ENCODE measurements around the gene RAB20.

Gene RAB20

DNA sequence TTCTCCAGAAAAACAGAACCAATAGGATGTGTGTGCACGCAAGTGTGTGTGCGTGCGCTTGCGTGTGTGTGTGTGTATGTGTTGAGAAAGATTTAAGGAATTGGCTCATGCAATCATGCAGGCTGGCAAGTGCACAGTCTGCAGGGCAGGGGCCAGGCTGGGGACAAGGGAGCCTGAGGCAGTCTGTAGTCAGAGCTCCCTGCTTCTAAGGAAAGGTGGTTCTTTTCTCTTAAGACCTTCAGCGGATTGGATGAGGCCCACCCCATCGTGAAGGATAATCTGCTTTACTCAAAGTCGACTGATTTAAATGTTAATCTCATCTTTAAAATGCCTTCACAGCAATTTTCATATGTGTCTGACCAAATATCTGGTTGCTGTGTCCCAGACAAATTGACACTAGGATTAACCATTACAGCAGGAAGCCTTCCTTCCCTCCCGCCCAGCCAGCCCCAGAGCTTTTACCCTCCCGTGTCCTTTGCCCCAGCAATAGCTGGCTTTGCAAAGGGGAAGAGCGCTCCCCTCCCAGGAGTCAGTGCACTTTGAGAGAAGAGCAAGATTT, 38.8 kb upstream of the RAB20 start:
- TF ChIP-seq PPARA (CRISPR knock-in tag; IDR thresholded peaks at IDR 0.05; ENCODE audit: borderline replicate concordance) (no peak), ZNF565 (CRISPR knock-in tag; conservative IDR thresholded peaks at IDR 0.05; ENCODE audit: low read depth) (no peak), ZFP3 (CRISPR knock-in tag; IDR thresholded peaks at IDR 0.05) (no peak), ZC3H10 (CRISPR knock-in tag; IDR thresholded peaks at IDR 0.05) (no peak), SNAI2 (CRISPR knock-in tag; IDR thresholded peaks at IDR 0.05) (no peak)
- ATAC-seq: no peak

DNA sequence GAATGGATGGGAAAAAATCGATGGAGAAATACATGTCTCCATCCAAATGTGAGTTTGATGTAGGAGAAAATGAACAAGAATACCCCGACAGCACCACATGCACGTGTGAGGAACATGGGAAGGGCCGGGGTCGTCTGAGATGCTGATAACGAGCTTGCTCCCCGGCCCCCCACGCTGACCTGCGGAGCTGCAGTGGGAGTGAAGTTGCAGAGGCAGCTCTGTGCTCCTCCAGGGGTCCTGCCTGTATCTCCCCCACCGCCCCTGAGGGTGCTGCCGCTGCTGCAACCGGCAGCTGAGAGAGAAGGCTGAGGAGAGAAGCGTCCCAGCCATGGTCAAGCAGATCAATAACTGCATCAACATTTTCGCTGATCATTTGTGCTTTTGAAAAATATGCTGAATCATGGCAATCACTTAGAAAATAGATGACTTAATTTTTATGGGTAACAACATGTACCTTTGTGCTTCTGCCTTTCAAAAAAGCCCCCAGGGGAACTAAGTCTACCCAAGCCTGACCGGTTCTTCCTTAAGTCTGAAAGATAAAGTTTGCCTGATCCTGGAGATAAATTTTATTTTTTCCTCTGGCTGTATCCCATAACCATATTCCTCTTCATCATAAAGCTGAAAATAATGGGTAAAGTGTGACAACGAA, 35.6 kb upstream of the RAB20 start:
- no peak for ATAC-seq
- TF ChIP-seq ZNF565 (CRISPR knock-in tag; conservative IDR thresholded peaks at IDR 0.05; ENCODE audit: low read depth): no peak
- TF ChIP-seq, protein P1, sequence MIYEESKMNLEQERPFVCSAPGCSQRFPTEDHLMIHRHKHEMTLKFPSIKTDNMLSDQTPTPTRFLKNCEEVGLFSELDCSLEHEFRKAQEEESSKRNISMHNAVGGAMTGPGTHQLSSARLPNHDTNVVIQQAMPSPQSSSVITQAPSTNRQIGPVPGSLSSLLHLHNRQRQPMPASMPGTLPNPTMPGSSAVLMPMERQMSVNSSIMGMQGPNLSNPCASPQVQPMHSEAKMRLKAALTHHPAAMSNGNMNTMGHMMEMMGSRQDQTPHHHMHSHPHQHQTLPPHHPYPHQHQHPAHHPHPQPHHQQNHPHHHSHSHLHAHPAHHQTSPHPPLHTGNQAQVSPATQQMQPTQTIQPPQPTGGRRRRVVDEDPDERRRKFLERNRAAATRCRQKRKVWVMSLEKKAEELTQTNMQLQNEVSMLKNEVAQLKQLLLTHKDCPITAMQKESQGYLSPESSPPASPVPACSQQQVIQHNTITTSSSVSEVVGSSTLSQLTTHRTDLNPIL (CRISPR knock-in tag; IDR thresholded peaks at IDR 0.05; ENCODE audit: low read depth): no peak
- no peak for TF ChIP-seq ISL1 (CRISPR knock-in tag; IDR thresholded peaks at IDR 0.05)
- no peak for TF ChIP-seq CSDC2 (CRISPR knock-in tag; IDR thresholded peaks at IDR 0.05)
- no peak for TF ChIP-seq ARNTL (CRISPR knock-in tag; IDR thresholded peaks at IDR 0.05; ENCODE audit: borderline replicate concordance, low read depth)
- no peak for TF ChIP-seq ESRRG (CRISPR knock-in tag; IDR thresholded peaks at IDR 0.05)
- TF ChIP-seq ZC3H10 (CRISPR knock-in tag; IDR thresholded peaks at IDR 0.05): no peak
- no peak for TF ChIP-seq TOX (CRISPR knock-in tag; IDR thresholded peaks at IDR 0.05; ENCODE audit: borderline replicate concordance)
- TF ChIP-seq TCF4 (CRISPR knock-in tag; IDR thresholded peaks at IDR 0.05; ENCODE audit: borderline replicate concordance): no peak
- no peak for TF ChIP-seq BACH2 (CRISPR knock-in tag; IDR thresholded peaks at IDR 0.05; ENCODE audit: borderline replicate concordance)
- no peak for TF ChIP-seq PPARA (CRISPR knock-in tag; IDR thresholded peaks at IDR 0.05; ENCODE audit: borderline replicate concordance)
- TF ChIP-seq, protein P2, sequence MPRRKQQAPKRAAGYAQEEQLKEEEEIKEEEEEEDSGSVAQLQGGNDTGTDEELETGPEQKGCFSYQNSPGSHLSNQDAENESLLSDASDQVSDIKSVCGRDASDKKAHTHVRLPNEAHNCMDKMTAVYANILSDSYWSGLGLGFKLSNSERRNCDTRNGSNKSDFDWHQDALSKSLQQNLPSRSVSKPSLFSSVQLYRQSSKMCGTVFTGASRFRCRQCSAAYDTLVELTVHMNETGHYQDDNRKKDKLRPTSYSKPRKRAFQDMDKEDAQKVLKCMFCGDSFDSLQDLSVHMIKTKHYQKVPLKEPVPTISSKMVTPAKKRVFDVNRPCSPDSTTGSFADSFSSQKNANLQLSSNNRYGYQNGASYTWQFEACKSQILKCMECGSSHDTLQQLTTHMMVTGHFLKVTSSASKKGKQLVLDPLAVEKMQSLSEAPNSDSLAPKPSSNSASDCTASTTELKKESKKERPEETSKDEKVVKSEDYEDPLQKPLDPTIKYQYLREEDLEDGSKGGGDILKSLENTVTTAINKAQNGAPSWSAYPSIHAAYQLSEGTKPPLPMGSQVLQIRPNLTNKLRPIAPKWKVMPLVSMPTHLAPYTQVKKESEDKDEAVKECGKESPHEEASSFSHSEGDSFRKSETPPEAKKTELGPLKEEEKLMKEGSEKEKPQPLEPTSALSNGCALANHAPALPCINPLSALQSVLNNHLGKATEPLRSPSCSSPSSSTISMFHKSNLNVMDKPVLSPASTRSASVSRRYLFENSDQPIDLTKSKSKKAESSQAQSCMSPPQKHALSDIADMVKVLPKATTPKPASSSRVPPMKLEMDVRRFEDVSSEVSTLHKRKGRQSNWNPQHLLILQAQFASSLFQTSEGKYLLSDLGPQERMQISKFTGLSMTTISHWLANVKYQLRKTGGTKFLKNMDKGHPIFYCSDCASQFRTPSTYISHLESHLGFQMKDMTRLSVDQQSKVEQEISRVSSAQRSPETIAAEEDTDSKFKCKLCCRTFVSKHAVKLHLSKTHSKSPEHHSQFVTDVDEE (CRISPR knock-in tag; IDR thresholded peaks at IDR 0.05): no peak
- TF ChIP-seq SNAI2 (CRISPR knock-in tag; IDR thresholded peaks at IDR 0.05): no peak
- TF ChIP-seq, protein P3, sequence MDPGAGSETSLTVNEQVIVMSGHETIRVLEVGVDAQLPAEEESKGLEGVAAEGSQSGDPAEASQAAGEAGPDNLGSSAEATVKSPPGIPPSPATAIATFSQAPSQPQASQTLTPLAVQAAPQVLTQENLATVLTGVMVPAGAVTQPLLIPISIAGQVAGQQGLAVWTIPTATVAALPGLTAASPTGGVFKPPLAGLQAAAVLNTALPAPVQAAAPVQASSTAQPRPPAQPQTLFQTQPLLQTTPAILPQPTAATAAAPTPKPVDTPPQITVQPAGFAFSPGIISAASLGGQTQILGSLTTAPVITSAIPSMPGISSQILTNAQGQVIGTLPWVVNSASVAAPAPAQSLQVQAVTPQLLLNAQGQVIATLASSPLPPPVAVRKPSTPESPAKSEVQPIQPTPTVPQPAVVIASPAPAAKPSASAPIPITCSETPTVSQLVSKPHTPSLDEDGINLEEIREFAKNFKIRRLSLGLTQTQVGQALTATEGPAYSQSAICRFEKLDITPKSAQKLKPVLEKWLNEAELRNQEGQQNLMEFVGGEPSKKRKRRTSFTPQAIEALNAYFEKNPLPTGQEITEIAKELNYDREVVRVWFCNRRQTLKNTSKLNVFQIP (CRISPR knock-in tag; IDR thresholded peaks at IDR 0.05; ENCODE audit: borderline replicate concordance, low read depth): no peak
- no peak for TF ChIP-seq OSR1 (CRISPR knock-in tag; IDR thresholded peaks at IDR 0.05)

DNA sequence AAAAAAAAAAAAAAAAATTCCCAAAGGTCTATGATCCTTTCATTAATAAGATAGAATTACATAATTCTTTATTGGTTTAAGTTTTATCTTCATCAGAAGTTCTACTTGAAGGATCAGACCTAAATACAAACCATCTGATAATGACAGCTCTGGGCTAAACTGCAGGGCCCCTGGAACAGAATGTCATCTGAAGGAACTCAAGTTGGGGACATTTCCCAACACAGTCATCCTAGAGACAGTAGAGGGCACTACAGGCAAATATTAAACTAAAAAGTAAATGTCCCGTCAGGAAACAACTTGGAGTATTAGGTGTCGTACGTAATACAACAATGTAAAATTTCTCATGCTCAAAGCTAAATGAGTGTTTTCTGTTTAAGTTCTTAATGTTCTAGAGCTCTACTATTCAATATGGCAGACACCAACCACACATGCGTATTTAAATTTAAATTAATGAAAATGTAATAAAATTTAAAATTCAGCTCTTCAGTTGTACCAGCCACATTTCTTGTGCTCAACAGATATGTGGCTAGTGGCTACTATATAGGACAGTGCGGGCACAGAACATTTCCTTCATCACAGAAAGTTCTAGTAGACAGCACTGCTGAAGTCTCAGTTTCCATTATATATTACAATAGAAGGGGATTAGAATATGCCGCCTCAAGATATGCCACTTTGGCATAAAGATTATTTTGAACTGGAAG, 32.1 kb upstream of the RAB20 start:
- no peak for TF ChIP-seq ZNF565 (CRISPR knock-in tag; conservative IDR thresholded peaks at IDR 0.05; ENCODE audit: low read depth)
- TF ChIP-seq, protein P4, sequence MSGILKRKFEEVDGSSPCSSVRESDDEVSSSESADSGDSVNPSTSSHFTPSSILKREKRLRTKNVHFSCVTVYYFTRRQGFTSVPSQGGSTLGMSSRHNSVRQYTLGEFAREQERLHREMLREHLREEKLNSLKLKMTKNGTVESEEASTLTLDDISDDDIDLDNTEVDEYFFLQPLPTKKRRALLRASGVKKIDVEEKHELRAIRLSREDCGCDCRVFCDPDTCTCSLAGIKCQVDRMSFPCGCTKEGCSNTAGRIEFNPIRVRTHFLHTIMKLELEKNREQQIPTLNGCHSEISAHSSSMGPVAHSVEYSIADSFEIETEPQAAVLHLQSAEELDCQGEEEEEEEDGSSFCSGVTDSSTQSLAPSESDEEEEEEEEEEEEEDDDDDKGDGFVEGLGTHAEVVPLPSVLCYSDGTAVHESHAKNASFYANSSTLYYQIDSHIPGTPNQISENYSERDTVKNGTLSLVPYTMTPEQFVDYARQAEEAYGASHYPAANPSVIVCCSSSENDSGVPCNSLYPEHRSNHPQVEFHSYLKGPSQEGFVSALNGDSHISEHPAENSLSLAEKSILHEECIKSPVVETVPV (CRISPR knock-in tag; IDR thresholded peaks at IDR 0.05): no peak
- TF ChIP-seq TCF4 (CRISPR knock-in tag; IDR thresholded peaks at IDR 0.05; ENCODE audit: borderline replicate concordance): no peak
- no peak for TF ChIP-seq PPARA (CRISPR knock-in tag; IDR thresholded peaks at IDR 0.05; ENCODE audit: borderline replicate concordance)
- TF ChIP-seq, protein P2 (CRISPR knock-in tag; IDR thresholded peaks at IDR 0.05): no peak
- TF ChIP-seq, protein P5, sequence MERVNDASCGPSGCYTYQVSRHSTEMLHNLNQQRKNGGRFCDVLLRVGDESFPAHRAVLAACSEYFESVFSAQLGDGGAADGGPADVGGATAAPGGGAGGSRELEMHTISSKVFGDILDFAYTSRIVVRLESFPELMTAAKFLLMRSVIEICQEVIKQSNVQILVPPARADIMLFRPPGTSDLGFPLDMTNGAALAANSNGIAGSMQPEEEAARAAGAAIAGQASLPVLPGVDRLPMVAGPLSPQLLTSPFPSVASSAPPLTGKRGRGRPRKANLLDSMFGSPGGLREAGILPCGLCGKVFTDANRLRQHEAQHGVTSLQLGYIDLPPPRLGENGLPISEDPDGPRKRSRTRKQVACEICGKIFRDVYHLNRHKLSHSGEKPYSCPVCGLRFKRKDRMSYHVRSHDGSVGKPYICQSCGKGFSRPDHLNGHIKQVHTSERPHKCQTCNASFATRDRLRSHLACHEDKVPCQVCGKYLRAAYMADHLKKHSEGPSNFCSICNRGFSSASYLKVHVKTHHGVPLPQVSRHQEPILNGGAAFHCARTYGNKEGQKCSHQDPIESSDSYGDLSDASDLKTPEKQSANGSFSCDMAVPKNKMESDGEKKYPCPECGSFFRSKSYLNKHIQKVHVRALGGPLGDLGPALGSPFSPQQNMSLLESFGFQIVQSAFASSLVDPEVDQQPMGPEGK (CRISPR knock-in tag; IDR thresholded peaks at IDR 0.05; ENCODE audit: borderline replicate concordance): no peak
- TF ChIP-seq TOX (CRISPR knock-in tag; IDR thresholded peaks at IDR 0.05; ENCODE audit: borderline replicate concordance): no peak
- no peak for TF ChIP-seq ZC3H10 (CRISPR knock-in tag; IDR thresholded peaks at IDR 0.05)
- TF ChIP-seq ZFP30 (CRISPR knock-in tag; IDR thresholded peaks at IDR 0.05): no peak
- no peak for TF ChIP-seq RARB (CRISPR knock-in tag; IDR thresholded peaks at IDR 0.05)
- TF ChIP-seq GLIS3 (CRISPR knock-in tag; IDR thresholded peaks at IDR 0.05): no peak
- no peak for TF ChIP-seq OSR1 (CRISPR knock-in tag; IDR thresholded peaks at IDR 0.05)
- TF ChIP-seq ISL1 (CRISPR knock-in tag; IDR thresholded peaks at IDR 0.05): no peak
- no peak for TF ChIP-seq ESRRG (CRISPR knock-in tag; IDR thresholded peaks at IDR 0.05)
- TF ChIP-seq ZNF8 (CRISPR knock-in tag; IDR thresholded peaks at IDR 0.05): no peak
- ATAC-seq: peak; percentile 93
